ENCODE data around the gene DYTN. TPM values are rescaled to one million over a fixed set of nuclear protein-coding genes. Genes with fewer than 3 reads are reported as not detected.
"Not testable (repeated sequence)": the region's sequence is repeated elsewhere in the genome, so short reads cannot be mapped to it uniquely, and the experiment has no call there.

Gene DYTN
- total RNA-seq, 3 donors from 2014 or later: not detected

GRCh38 chr2:206727287-206727686 lies 9.1 kb upstream of the DYTN start:
- H3K9me3 ChIP-seq: no peaks in the 10 kb centered on the region
- DNase-seq (no peak), ATAC-seq (no peak)
- no peak for TF ChIP-seq CTCF (IDR thresholded peaks at IDR 0.05)
- H3K36me3 ChIP-seq (ENCODE audit: low read depth): no peaks in the 10 kb centered on the region
- no peaks in the 10 kb centered on the region for H3K4me1 ChIP-seq (ENCODE audit: low read depth)
- intact Hi-C loops (cut with DNase I, micrococcal nuclease): no loop called here
- no peak overlapping the region for H3K4me3 ChIP-seq

GRCh38 chr2:206723288-206723687 lies 5.1 kb upstream of the DYTN start:
- DNase-seq (no peak), ATAC-seq (no peak)
- Histone ChIP-seq H3K4me3 (no peak overlapping the region), H3K36me3 (ENCODE audit: low read depth) (no peaks in the 10 kb centered on the region), H3K4me1 (ENCODE audit: low read depth) (no peaks in the 10 kb centered on the region), H3K9me3 (no peaks in the 10 kb centered on the region)
- no peak for TF ChIP-seq CTCF (IDR thresholded peaks at IDR 0.05)
- intact Hi-C loops (cut with DNase I, micrococcal nuclease): no loop called here

GRCh38 chr2:206721256-206721920 lies 3.2 kb upstream of the DYTN start:
- intact Hi-C loops (cut with DNase I, micrococcal nuclease): no loop called here
- no peak overlapping the region for H3K4me3 ChIP-seq
- no peak for TF ChIP-seq CTCF (IDR thresholded peaks at IDR 0.05)
- ATAC-seq (no peak), DNase-seq (no peak)
- H3K9me3 ChIP-seq: no peaks in the 10 kb centered on the region
- no peaks in the 10 kb centered on the region for H3K4me1 ChIP-seq (ENCODE audit: low read depth)
- H3K36me3 ChIP-seq (ENCODE audit: low read depth): no peaks in the 10 kb centered on the region

GRCh38 chr2:206716623-206717022 lies 1.6 kb downstream of the DYTN start:
- ATAC-seq (no peak), DNase-seq (no peak)
- Histone ChIP-seq H3K9me3 (no peaks in the 10 kb centered on the region), H3K36me3 (ENCODE audit: low read depth) (no peaks in the 10 kb centered on the region), H3K4me1 (ENCODE audit: low read depth) (no peaks in the 10 kb centered on the region), H3K4me3 (no peak overlapping the region)
- intact Hi-C loops (cut with DNase I, micrococcal nuclease): no loop called here
- no peak for TF ChIP-seq CTCF (IDR thresholded peaks at IDR 0.05)

- ATAC-seq; DNase-seq; intact Hi-C loops (cut with DNase I, micrococcal nuclease); H3K4me1 ChIP-seq (ENCODE audit: low read depth); H3K4me3 ChIP-seq; H3K36me3 ChIP-seq (ENCODE audit: low read depth); H3K9me3 ChIP-seq: not testable (repeated sequence)
Observed at GRCh38 chr2:206715183-206715582, 3.0 kb downstream of the DYTN start.

GRCh38 chr2:206713746-206714145 lies 4.5 kb downstream of the DYTN start:
- no peak for TF ChIP-seq CTCF (IDR thresholded peaks at IDR 0.05)
- intact Hi-C loops (cut with DNase I, micrococcal nuclease): no loop called here
- Histone ChIP-seq H3K4me3 (no peak overlapping the region), H3K36me3 (ENCODE audit: low read depth) (no peaks in the 10 kb centered on the region), H3K4me1 (ENCODE audit: low read depth) (no peaks in the 10 kb centered on the region), H3K9me3 (no peaks in the 10 kb centered on the region)
- ATAC-seq (peak; percentile 69), DNase-seq (peak in 1 of 3 donors; percentile 3)

Data from mucosa of descending colon (tissue), 3 donors.